ENCODE data around the gene ALDH3A2.
"Not testable (repeated sequence)": the region's sequence is repeated elsewhere in the genome, so short reads cannot be mapped to it uniquely, and the experiment has no call there.

The ALDH3A2 gene

GRCh38 chr17:19651451-19652238 lies 3.1 kb downstream of the ALDH3A2 start:
- no peak for DNase-seq

- DNase-seq = no peak
Measured at GRCh38 chr17:19652595-19652994, 4.0 kb downstream of the ALDH3A2 start.

- DNase-seq = no peak
Measured at GRCh38 chr17:19654342-19654886, 5.9 kb downstream of the ALDH3A2 start.

- DNase-seq = no peak
Measured at GRCh38 chr17:19654896-19655295, 6.3 kb downstream of the ALDH3A2 start.

GRCh38 chr17:19656336-19656735 lies 7.8 kb downstream of the ALDH3A2 start:
- DNase-seq = no peak

- no peak for DNase-seq
Measured at GRCh38 chr17:19656851-19657581, 8.5 kb downstream of the ALDH3A2 start.

- DNase-seq = no peak
Measured at GRCh38 chr17:19659366-19660177, 11.0 kb downstream of the ALDH3A2 start.

- no peak for DNase-seq
Measured at GRCh38 chr17:19660219-19660870, 11.8 kb downstream of the ALDH3A2 start.

- DNase-seq = no peak
Measured at GRCh38 chr17:19661121-19661520, 12.6 kb downstream of the ALDH3A2 start.

GRCh38 chr17:19663097-19663496 lies 14.5 kb downstream of the ALDH3A2 start:
- DNase-seq = no peak

GRCh38 chr17:19664136-19664820 lies 15.7 kb downstream of the ALDH3A2 start:
- no peak for DNase-seq

- DNase-seq = no peak
Measured at GRCh38 chr17:19664821-19665181, 16.2 kb downstream of the ALDH3A2 start.

GRCh38 chr17:19669680-19670079 lies 21.1 kb downstream of the ALDH3A2 start:
- not testable (repeated sequence) for DNase-seq

GRCh38 chr17:19670908-19671307 lies 22.4 kb downstream of the ALDH3A2 start:
- no peak for DNase-seq

- no peak for DNase-seq
Measured at GRCh38 chr17:19671433-19671832, 22.9 kb downstream of the ALDH3A2 start.

- DNase-seq = no peak
Measured at GRCh38 chr17:19672009-19672750, 23.6 kb downstream of the ALDH3A2 start.

GRCh38 chr17:19673623-19674022 lies 25.1 kb downstream of the ALDH3A2 start:
- no peak for DNase-seq

- DNase-seq = no peak
Measured at GRCh38 chr17:19676896-19677295, 28.3 kb downstream of the ALDH3A2 start.

GRCh38 chr17:19677736-19678379 lies 29.3 kb downstream of the ALDH3A2 start:
- DNase-seq = no peak

- no peak for DNase-seq
Measured at GRCh38 chr17:19678581-19679453, 30.3 kb downstream of the ALDH3A2 start.
